HFFc6 (cell line): ENCODE results near the gene FOXP1. TPM values are rescaled to one million over a fixed set of nuclear protein-coding genes. Genes with fewer than 3 reads are reported as not detected.

Experiments used
- DNase-seq: peaks from one replicate; pipeline ENCODE4 v3.0.0-alpha.2; 2018
- H3K27ac Mint-ChIP-seq: 2 replicates; pipeline ENCODE4 v1.8.0; 2020; ENCODE audit warnings: mild to moderate bottlenecking, mixed read lengths
- H3K27me3 Mint-ChIP-seq: 2 replicates; pipeline ENCODE4 v1.8.0; 2021; ENCODE audit warnings: mild to moderate bottlenecking, moderate library complexity, mixed read lengths; ENCODE audit not compliant: insufficient read depth
- H3K36me3 Mint-ChIP-seq: 2 replicates; pipeline ENCODE4 v1.8.0; 2021; ENCODE audit warnings: low read depth, mixed read lengths
- H3K4me1 Mint-ChIP-seq: 2 replicates; pipeline ENCODE4 v1.8.0; 2020; ENCODE audit warnings: low read depth, mixed read lengths
- H3K4me3 Mint-ChIP-seq: 2 replicates; pipeline ENCODE4 v1.8.0; 2020; ENCODE audit warnings: mild to moderate bottlenecking, moderate library complexity, mixed read lengths
- H3K9me3 Mint-ChIP-seq: 2 replicates; pipeline ENCODE4 v1.8.0; 2020; ENCODE audit warnings: mild to moderate bottlenecking, mixed read lengths
- CTCF ChIP-seq: fragments of 200-600 bp; sonication (generic); IDR thresholded peaks from 2 replicates; pipeline ENCODE4 v1.5.0; 2021; ENCODE audit warnings: antibody characterized with exemption, mild to moderate bottlenecking
- total RNA-seq, 6 experiments: library from RNA; stranded (reverse); fragmentation: NEBNext Ultra II Directional; extraction: Animal tissue kit (Norgen Biotek cat#: 25700); gene quantifications; 2 replicates in 1 of 6; 3 replicates in 5 of 6; pipeline ENCODE4 v1.2.3, GENCODE V29; 2021

Gene FOXP1
- total RNA-seq, 6 experiments from 2014 or later: 32.2 to 59.3 (median 52.0) TPM

GRCh38 chr3:71124048-71124447 is 459.5 kb downstream of the FOXP1 start:
- H3K4me3 Mint-ChIP-seq: no peak overlapping the region
- H3K27ac Mint-ChIP-seq: no peak overlapping the region
- no peak for TF ChIP-seq CTCF
- DNase-seq: no peak
- no peaks in the 10 kb centered on the region; the same call in 1 of the 2 replicates for H3K27me3 Mint-ChIP-seq
- H3K4me1 Mint-ChIP-seq: peaks cover 36% of the 10 kb centered on the region
- H3K9me3 Mint-ChIP-seq: no peaks in the 10 kb centered on the region
- H3K36me3 Mint-ChIP-seq: no peaks in the 10 kb centered on the region

- H3K4me3 Mint-ChIP-seq: no peak overlapping the region
- H3K9me3 Mint-ChIP-seq: no peaks in the 10 kb centered on the region
- no peaks in the 10 kb centered on the region; the same call in 1 of the 2 replicates for H3K27me3 Mint-ChIP-seq
- TF ChIP-seq CTCF: no peak
- DNase-seq: no peak
- H3K27ac Mint-ChIP-seq: no peak overlapping the region
- no peaks in the 10 kb centered on the region for H3K36me3 Mint-ChIP-seq
- peaks cover 33% of the 10 kb centered on the region for H3K4me1 Mint-ChIP-seq
Measured at GRCh38 chr3:71122641-71123040, 460.9 kb downstream of the FOXP1 start.

GRCh38 chr3:71121429-71122167 is 461.9 kb downstream of the FOXP1 start:
- TF ChIP-seq CTCF: no peak
- Mint-ChIP-seq H3K4me3 (no peak overlapping the region), H3K9me3 (no peaks in the 10 kb centered on the region), H3K36me3 (no peaks in the 10 kb centered on the region), H3K4me1 (peaks cover 37% of the 10 kb centered on the region), H3K27me3 (no peaks in the 10 kb centered on the region; the same call in 1 of the 2 replicates), H3K27ac (no peak overlapping the region)
- DNase-seq: no peak

- H3K4me3 Mint-ChIP-seq: no peak overlapping the region
- H3K27ac Mint-ChIP-seq: no peak overlapping the region
- peaks cover 44% of the 10 kb centered on the region for H3K4me1 Mint-ChIP-seq
- DNase-seq: no peak
- H3K27me3 Mint-ChIP-seq: no peaks in the 10 kb centered on the region; the same call in 1 of the 2 replicates
- no peaks in the 10 kb centered on the region for H3K9me3 Mint-ChIP-seq
- H3K36me3 Mint-ChIP-seq: no peaks in the 10 kb centered on the region
- no peak for TF ChIP-seq CTCF
Measured at GRCh38 chr3:71120012-71120411, 463.5 kb downstream of the FOXP1 start.

GRCh38 chr3:71119171-71119570 is 464.4 kb downstream of the FOXP1 start:
- H3K9me3 Mint-ChIP-seq: no peaks in the 10 kb centered on the region
- TF ChIP-seq CTCF: no peak
- H3K4me3 Mint-ChIP-seq: no peak overlapping the region
- H3K4me1 Mint-ChIP-seq: peaks cover 44% of the 10 kb centered on the region
- no peaks in the 10 kb centered on the region; the same call in 1 of the 2 replicates for H3K27me3 Mint-ChIP-seq
- no peak for DNase-seq
- H3K27ac Mint-ChIP-seq: peak overlapping the region; percentile 50
- H3K36me3 Mint-ChIP-seq: no peaks in the 10 kb centered on the region
